NCI-H187 treated with DMSO at 0.1 percent for 48 hours (cell line): ENCODE results near the gene RNF141.

Experiments
- DNase-seq: peaks from one replicate; lab custom pipeline; 2025; lab: John Stamatoyannopoulos, UW

The RNF141 gene

DNA sequence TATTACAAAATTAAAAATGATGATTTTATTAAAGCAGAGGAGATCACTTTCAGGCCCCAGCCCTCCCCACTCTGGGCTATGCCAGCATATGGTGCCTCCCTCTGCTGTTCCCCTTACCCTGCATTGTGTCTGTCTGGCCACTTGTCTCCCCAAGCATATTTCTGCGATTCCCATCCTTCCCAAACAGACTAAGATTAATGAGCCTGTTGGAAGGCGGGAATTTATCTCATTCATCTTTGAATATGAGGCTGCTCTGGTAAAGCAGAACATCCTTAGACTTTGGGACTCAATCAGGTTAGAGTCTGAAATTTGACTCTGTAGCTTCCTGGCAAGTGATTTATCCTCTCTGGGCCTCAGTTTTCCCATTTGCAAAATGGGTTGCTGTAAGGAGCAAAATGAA lies 60.2 kb downstream of the RNF141 start:
- DNase-seq = no peak

- no peak for DNase-seq
Measured at GRCh38 chr11:10480026-10480425, 61.0 kb downstream of the RNF141 start.

GRCh38 chr11:10478574-10479550 lies 62.1 kb downstream of the RNF141 start:
- DNase-seq = no peak

GRCh38 chr11:10478066-10478465 lies 62.9 kb downstream of the RNF141 start:
- no peak for DNase-seq

GRCh38 chr11:10477690-10478046 lies 63.3 kb downstream of the RNF141 start:
- DNase-seq = no peak

DNA sequence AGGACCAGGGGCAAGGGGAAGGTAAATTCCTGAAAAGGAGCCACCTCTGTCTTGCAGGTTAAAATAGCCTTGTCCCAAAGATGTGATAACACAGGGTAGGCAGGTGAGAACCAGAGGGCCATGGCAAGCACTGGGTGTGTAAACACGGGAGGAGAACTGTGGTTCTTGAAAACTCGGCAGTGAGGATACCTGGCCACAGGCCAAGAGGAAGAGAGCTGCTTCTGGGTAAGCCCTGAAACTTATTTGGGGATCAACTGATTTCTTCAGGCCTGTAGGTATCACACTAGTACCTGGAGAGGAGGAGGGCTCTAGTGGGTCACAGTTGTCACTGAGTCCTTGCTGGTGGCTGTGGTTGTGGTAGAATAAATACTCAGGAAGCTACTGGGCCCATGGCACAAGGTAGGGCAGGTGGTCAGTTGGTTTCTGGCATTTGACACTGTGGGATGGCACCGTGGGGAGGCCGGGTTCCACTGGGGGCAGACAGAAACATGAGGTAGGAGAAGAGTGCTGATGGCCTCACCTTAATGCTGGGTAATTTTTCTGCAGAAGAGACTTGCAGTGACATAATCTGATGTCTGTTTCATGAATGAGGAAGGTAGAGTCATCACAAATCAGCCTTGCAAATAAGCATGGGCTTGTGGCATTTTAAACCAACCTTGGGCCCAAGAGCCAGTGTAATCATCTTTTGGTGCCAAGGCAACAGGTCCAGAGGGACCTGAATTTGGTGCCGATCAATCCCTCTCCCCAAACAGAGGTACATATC lies 63.9 kb downstream of the RNF141 start:
- DNase-seq = no peak

DNA sequence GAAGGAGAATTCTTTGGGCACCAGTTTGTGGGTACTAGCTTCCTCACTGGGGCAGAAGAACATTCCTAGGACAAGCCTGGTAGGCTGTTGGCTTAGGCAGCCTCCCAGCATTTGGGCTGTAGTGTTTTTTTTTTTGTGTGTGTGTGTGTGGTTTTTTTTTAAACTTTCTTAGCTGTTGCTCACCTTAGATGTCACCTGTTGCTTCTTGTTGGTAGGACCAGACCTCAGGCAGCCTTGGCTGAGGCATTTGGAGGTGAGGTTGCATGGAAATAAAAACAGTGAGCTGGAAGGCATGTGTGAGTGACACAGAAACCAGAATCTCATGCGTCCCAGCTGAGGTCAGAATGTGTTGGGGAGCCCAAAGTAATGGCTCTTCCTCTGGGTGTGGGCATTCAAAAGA lies 64.6 kb downstream of the RNF141 start:
- no peak for DNase-seq

DNA sequence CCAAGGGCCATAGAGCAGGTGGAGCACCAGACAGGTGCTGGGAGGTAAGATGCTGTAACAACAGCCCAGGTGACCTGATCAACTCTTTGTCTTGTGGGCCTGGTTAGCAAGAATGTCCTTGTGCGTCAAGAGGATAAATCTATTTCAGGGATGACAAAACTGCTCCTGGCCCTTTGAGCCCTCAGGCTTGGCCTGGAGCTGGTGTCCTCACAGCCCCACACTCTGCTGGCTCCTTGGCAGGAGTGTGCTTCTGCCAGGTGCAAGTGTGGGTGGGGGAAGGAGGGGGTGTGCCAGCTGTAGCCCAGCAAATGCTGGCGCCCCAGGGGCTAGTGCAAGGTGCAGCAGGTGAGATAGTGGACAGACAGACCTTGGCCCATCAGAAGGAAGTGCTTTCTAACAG lies 66.4 kb downstream of the RNF141 start:
- peak; percentile 52 for DNase-seq

GRCh38 chr11:10473371-10473770 lies 67.6 kb downstream of the RNF141 start:
- DNase-seq = no peak

DNA sequence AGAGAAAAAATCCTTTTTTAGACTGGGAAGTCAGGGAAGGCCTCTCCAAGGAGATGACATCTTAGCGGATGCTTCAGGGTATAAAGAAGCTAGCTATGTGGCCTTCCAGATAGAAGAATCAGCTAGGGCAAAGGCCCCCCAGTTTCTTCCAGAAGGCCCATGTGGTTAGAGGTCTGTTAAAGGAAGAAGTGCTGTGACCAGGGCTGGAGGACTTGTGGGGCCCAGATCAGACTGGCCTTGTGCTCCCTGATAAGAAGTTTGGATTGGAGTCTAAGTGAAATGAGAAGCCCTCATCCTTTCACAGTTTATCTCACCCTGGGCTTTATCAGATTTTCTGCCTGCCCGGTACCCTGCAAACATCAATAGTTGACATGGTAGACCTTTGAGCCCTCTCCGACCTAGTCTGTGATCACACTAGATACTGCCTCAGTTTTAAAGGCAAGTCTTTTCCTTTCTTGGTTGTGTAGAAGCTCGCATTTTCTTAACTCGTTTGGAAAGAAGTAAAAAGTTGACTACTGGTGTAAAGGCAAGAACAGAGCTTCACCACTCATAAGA lies 78.2 kb downstream of the RNF141 start:
- no peak for DNase-seq
